ENCODE measurements around the gene MARK3.

Gene MARK3

DNA sequence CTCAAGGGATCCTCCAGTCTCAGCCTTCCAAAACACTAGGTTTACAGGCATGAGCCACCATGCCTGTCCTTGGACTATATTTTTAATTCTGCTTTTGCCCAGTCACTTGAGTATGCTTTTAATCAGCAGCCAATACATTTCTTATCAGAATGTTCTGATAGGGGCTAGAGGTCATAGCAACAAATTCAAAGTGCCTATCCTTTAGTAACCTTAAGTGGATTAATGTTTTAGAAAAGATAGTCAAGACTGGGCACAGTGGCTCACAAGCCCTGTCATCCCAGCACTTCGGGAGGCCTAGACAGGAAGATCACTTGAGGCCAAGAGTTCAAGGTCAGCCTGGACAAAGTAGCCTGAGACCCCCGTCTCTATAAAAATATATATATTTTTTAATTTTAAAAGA lies 100.3 kb downstream of the MARK3 start:
- no peak for DNase-seq (ENCODE audit: low read depth in 2 of 3, low spot score in 2 of 3)

DNA sequence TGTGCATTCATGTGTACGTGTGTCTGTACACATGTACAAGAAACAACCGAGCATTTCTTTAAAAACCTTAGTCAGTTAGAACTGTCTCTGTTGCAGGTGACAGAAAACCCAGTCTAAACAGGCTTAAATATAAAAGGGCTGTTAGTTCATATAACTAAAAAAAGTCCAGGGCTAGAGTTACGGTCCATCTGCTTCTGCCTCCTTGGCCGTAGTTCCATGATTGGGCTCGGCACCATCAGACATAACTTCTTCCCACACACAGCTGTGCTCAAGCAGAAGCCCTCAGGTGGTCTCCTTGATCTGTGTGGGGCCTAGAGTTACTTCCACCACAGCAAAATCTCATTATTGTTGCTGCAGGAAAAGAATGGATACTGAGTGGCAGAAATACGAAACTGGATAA lies 102.9 kb downstream of the MARK3 start:
- DNase-seq (ENCODE audit: low read depth in 2 of 3, low spot score in 2 of 3) = no peak

DNA sequence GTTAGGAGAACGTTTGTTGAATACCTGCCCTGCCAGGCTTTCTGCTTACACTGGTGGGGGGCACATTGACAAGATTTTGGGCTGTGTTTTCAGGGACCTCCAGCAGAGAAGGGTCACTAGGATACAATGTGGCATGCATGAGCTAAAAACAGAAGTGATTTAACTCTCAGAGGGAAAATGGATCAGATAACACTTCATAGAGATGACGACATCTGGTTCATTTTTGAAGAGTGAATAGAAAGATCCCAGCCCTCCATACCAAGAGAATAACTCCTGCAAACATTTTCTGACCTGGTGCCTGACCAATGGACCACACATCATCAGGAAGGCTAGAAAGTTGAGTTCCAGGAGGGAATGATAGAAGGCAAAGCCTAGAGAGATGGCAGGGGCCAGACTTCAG lies 103.7 kb downstream of the MARK3 start:
- no peak for DNase-seq (ENCODE audit: low read depth in 2 of 3, low spot score in 2 of 3)

DNA sequence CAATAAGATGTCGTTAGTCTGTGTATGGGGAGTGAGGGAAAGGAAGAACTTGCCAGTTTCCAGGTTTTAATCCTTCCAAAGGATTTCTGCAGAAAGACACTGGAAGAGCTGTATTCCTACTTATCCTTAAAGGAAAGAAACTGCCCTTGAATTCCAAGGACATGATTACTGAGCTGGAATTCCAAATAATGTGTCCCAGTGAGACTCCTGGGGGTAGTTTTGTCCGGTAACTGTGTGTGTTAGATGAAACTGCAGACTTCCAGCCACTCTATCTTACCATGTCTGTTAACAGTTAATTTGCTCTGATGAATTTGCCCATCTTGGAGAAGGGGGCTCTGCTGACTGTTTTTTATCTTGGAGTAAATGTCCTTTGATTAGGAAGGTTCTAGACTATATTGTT lies 104.4 kb downstream of the MARK3 start:
- no peak for DNase-seq (ENCODE audit: low read depth in 2 of 3, low spot score in 2 of 3)

DNA sequence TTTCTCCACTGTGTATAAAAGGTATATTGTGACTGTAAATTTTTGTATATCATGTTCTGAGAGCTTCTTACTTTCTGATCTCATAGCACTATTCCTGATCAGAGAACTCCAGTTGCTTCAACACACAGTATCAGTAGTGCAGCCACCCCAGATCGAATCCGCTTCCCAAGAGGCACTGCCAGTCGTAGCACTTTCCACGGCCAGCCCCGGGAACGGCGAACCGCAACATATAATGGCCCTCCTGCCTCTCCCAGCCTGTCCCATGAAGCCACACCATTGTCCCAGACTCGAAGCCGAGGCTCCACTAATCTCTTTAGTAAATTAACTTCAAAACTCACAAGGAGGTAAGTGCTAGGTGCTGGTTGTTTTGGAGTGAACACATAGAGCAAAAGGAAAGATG lies 106.5 kb downstream of the MARK3 start:
- DNase-seq (ENCODE audit: low read depth in 2 of 3, low spot score in 2 of 3) = no peak

DNA sequence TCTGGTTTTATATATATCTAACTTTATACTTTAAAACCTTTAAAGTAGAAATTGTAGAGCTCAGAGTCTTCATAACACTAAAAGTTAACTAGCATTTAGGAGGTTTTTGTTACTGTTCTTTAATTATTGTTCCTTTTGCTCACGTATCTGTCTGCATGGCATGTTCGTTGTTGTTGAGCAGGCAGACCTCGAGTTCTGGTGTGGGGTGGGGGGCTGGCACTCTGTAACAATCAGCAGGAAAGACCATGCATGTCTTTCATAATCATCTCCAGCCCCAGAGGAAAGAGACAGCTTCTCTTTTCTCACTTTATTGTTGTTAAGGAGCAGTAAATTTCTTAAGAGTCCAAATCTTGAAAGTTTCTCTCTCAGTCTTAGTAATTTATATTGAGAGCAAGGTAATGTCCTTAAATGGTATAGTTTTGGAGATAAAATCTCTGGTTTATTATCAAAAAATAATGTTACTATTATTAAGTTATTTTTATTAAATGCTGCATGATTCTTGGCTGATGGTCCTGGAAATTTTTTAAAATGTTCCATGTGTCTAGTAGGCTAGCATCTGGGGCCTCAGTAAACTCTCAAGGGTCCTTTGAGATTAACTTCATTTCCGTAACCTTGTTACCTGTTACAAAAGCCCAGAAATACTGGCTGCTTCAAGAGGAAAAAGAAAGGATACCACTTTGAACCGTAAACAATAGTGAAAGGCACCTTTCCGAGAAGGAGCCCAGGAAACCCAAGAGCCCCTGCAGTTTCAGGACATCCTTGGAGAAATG lies 107.1 kb downstream of the MARK3 start:
- DNase-seq (ENCODE audit: low read depth in 2 of 3, low spot score in 2 of 3) = no peak

DNA sequence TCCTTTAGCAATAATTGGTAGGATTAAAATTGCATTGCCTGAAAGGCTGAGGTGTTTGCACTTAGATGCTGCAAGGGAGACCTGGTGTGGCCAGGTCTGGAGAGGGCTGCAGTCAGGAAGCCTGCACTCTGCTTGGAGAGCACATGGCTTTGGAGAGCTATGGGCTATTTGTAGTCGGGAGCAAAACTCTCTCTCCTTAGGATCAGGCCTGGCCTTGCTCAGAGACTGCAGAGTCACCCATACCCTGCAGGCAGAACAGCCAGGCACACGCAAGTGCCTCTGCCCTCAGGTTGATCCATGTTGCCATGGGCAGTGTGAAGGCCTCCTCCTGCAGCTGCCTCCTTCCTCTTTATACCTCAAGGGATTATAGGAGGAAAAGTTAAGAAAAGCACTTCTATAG lies 110.6 kb downstream of the MARK3 start:
- DNase-seq (ENCODE audit: low read depth in 2 of 3, low spot score in 2 of 3) = no peak

DNA sequence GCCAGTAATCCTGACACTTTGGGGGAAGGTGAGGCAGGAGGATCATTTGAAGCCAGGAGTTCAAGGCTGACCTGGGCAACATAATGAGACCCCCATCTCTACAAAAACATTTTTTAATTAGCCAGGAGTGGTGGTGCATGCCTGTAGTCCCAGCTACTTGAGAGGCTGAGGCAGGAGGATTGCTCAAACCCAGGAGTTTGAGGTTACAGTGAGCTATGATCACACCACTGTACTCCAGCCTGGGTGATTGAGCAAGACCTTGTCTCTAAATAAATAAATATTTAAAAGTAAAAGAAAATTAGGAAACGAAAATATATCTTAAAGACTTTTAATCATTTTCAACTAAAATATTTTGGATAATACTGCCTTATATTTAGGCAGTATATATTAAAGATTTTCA lies 111.6 kb downstream of the MARK3 start:
- no peak for DNase-seq (ENCODE audit: low read depth in 2 of 3, low spot score in 2 of 3)

DNA sequence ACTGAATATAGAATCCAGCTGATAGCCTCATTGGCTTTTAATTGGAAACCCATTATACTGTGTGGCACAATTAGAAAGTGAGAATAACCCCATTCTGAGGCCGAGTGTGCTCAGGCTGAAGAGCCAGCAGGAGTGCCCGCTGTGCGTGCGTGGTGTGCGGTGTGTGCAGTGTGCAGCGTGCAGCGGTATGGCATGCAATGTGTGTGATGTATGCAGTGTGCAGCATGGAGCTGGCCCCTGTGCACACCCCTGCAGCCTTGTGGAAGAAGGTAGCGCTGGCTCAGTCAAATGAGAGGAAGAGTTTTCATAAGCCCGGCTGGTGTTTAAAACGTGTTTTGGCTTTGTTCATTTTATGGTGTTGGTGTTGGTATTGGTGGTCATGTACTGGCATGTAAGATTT lies 114.5 kb downstream of the MARK3 start:
- no peak for DNase-seq (ENCODE audit: low read depth in 2 of 3, low spot score in 2 of 3)

DNA sequence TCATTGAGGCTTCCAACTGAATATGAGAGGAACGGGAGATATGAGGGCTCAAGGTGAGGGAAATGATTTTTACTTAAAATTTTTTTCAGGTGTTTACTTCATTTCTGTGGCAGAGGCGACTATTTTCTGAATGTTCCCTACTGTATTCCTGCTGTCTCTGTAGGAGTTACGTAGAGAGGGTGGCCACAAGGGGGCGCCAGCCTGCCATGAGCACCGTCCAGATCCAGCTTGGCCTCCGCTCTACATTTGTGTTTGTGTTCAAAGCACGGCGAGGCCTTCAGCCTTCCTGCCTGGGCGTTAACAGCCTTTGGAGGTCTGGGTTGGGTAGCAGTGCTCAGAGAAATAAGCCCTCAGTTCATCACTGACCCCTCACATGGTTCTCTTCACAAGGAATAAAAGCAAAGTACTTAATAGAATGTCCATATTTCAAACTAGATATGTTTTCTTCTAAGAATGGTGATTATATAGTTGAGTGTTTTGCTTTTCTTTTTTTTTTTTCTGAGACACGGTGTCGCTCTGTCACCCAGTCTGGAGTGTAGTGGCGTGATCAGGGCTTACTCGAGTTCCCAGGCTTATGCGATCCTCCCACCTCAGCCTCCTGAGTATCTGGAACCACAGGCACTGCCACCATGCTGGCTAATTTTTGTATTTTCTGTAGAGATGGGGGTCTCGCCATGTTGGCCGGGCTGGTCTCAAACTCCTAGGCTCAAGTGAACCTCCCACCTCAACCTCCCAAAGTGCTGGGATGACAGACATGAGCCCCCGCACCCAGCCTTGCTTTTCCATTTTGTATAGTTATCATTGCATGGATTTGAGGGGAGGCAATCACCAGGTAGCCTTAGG lies 115.2 kb downstream of the MARK3 start:
- peak; percentile 49 to 71 (median 55) for DNase-seq (ENCODE audit: low read depth in 2 of 3, low spot score in 2 of 3)

DNA sequence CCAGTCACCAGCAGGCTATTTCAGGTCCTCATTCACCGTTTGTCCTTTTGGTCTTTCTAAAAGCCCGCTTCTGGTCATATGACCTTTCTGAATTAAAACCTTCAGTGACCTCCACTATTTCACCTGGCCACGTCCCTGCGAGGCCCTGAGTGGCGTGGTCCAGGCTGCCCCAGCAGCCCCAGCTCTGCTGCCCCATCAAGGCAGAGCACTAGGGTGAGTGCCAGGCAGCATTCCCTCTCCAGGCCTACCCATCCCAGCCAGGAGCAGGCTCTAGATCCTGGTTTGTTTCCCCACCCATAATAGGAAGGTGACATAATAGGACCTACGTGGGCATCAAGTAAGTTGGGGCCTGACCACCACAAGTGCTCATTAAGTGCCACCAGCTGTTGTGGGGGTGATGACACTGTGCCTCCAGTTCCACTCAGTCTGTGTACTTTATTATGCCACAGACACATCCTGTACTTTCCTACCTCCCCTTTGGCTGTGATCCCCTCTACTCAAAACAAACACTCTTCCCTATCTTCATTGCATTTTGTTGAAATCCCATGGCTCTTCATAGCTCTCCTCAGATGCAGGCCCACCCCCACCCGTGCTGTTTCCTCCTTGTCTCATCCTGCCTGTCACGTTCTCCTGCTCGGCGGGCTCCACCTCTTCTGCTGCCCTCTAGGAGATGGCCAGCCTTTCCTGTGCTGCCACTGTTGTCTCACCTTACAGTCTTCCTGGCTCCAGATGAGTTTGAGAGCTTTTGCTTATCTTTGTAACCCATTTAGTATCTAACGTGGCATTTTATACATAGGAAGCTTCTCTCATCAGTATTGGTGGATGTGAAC lies 116.0 kb downstream of the MARK3 start:
- DNase-seq (ENCODE audit: low read depth in 2 of 3, low spot score in 2 of 3) = no peak

DNA sequence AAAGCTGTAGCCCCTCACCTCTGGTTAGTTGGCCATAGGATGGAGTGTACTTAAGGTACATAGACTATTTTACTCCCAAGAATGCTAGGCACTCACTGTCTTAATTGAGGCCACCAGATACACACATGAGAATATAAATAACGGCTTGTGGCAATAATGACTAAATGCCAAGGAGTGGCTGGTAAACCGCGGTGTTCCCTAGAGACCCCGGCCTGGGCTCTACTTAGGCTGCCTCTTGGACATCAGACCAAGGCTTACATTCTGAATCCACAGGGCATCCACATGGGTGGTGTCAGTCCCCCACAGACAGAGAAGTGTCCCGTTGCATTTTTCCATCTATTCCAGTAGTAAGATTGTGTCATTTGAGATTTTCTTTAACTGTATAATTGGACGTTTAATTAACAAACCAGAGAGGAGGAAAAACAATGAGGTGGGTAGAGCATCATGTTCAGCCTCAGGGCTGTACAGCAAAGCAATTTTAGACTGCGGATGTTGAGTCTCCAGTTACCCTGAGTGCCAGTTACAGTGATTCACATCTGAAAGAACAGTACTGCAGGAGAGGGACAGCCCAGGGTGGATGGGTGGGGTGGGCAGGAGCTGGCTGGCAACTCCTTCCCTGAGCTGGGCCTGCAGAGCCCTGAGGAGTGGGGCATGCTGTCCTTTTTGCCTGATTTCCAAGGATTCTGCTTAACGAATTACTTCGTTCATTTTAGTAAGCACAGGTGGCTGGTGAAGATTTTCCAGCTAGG lies 116.9 kb downstream of the MARK3 start:
- DNase-seq (ENCODE audit: low read depth in 2 of 3, low spot score in 2 of 3) = no peak

DNA sequence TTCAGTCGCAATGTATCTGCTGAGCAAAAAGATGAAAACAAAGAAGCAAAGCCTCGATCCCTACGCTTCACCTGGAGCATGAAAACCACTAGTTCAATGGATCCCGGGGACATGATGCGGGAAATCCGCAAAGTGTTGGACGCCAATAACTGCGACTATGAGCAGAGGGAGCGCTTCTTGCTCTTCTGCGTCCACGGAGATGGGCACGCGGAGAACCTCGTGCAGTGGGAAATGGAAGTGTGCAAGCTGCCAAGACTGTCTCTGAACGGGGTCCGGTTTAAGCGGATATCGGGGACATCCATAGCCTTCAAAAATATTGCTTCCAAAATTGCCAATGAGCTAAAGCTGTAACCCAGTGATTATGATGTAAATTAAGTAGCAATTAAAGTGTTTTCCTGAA lies 117.7 kb downstream of the MARK3 start:
- DNase-seq (ENCODE audit: low read depth in 2 of 3, low spot score in 2 of 3) = no peak

DNA sequence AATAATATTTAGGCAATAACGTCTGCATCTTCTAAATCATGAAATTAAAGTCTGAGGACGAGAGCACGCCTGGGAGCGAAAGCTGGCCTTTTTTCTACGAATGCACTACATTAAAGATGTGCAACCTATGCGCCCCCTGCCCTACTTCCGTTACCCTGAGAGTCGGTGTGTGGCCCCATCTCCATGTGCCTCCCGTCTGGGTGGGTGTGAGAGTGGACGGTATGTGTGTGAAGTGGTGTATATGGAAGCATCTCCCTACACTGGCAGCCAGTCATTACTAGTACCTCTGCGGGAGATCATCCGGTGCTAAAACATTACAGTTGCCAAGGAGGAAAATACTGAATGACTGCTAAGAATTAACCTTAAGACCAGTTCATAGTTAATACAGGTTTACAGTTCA lies 118.1 kb downstream of the MARK3 start:
- no peak for DNase-seq (ENCODE audit: low read depth in 2 of 3, low spot score in 2 of 3)

DNA sequence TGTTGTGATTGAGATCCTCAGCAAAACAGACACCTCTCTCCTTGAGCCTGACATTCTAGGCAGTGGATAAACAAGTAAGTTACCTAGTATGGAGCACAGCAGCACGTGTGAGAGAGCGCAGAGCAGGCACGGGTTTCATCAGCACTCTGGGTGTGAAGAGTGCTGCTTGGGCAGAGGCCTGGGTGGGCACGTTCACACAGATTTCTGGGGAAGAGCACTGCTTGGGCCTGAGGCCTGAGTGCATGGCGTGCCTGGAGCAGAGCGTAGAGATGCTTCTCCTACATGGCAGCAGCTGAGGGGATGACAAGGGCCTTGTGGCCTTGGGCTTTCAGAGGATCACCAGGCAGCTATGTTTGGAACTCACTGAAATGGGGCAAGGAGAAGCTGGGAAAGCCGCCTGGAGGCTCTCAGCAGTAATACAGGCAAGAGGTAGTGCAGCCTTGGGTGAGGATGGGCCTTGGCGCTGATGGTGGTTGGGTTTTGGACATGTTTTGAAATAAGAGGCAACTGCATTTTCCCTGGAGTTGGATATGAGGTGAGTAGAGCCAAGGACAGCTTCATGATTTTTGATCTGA lies 119.9 kb downstream of the MARK3 start:
- no peak for DNase-seq (ENCODE audit: low read depth in 2 of 3, low spot score in 2 of 3)

DNA sequence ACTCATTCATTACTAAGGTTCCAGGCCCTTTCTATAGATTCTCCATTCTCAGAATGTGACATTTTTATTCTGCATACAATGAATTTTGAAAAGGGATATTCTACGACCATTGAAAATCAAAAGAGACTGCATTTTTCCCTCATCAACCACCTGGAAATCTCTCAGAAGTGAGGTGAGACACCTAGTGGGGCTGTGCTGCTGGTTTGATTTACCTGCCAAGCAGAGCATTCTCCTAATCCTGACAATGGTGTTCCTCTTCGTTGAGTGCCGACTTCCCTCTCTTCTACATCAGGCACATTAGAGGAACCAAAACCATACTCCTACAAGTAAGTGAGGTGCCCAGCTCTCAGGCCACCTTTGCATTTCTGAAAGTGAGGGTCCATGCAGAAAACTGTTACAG lies 122.5 kb downstream of the MARK3 start:
- DNase-seq (ENCODE audit: low read depth in 2 of 3, low spot score in 2 of 3) = no peak

DNA sequence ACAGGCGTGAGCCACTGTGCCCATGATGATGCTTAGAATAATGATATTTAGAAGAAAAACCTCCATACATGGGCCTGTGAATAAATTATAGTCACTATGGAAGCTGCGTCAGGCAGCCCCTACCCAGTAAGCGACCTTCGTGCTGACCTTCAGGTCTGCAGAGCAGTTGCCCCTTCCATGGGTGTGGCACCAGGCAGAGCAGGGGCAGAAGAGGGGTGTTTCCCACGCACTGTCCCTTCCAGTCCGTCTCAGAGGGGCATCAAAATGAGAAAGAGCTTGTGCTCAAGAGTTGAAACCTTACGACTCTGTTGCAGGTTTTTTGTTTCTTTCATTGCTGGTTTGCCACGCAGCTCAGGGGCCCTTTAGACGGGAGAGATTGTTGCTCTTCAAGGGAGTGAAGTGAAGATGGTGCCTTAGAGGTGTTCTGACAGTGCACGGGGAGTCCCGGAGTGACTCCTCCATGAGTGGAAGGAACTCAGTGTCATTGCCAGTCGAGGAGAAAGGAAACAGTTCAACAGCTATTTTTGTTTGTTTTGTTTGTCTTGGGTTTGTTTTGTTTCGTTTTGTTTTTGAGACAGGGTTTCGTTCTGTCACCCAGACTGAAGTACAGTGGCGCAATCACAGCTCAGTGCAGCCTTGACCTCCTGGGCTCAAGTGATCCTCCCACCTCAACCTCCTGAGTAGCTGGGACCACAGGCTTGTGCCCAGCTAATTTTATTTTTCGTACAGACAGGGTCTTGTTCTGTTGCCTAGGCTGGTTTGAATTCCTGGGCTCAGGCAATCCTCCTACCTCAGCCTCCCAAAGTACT lies 123.5 kb downstream of the MARK3 start:
- DNase-seq (ENCODE audit: low read depth in 2 of 3, low spot score in 2 of 3) = no peak

DNA sequence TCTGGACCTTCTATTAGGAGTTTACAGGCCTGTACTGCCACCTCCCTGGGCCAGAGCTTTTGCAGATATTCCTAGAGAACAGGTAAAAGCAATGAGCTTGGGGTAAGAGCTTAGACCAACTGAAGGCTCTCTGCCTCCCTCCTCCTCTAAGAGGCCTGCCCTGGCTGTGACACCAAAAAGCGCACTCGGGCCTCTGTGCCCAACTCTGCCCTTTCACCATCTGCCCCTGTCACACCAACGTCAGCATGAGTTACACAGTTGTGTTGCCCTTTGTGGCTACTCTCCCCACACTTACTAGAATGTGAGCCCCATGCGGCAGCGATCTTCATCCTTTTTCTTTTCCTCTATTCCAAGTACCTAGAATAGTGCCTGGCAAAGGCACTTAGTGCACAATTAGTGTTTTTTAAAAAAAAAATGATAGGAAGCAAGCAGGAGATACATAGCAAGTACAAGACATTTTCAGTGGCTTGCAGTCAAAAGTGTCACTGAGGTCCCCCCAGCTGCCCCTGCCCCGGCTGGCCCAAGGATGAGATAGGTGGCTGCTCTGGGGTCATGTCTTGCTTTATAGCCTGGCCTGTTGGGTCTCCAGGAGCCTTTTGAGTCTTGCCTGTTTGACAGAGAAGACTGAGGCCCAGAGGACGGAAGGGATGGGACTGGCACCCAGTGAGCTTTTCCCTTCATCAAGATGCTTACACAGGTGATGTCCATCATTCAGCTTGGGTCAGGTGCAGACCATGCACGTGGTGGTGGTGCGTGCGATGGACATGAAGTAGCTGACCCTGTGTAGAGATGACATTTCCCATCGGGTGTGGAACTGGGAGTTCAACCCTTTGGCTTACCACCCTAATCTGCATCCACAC lies 124.9 kb downstream of the MARK3 start:
- DNase-seq (ENCODE audit: low read depth in 2 of 3, low spot score in 2 of 3) = no peak

All from activated CD8-positive, alpha-beta memory T cell treated with anti-CD3 and anti-CD28 coated beads for 48 hours (primary cell).